OCI-LY3 (cell line): Measurements from ENCODE around the gene DUSP14.

Experiments used
- EZH2phosphoT487 ChIP-seq: fragments of 200-600 bp; shearing (Covaris generic); IDR thresholded peaks from 2 replicates; pipeline ENCODE4 v1.6.1; 2018; ENCODE audit warnings: antibody characterized with exemption, mixed run types, low read depth
- TF ChIP-seq, protein P1 (sequence below): fragments of 200-600, 300-600 bp; sonication (generic); IDR thresholded peaks from 2 replicates; pipeline ENCODE4 v1.5.1; 2014; ENCODE audit warnings: antibody characterized with exemption, low read length, low read depth

DNA sequence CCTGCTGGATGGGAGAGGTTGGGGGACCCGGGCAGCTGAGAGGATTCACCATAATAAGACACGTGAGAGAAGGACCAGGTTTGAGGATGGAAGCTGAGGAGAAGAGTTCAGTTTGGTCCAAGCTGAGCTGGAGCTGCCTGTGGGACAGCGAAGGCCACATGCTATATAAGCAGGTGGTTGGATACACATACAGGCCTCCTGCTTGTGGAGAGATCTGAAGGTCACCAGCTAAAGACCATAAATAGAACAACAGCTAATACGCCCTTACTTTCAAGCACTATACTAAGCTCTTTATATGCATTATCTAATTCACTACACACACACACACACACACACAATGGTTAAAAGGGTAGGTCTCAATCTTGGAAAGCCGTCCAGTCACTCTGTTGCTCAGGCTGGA lies 32.1 kb downstream of the DUSP14 start:
- TF ChIP-seq, protein P1, sequence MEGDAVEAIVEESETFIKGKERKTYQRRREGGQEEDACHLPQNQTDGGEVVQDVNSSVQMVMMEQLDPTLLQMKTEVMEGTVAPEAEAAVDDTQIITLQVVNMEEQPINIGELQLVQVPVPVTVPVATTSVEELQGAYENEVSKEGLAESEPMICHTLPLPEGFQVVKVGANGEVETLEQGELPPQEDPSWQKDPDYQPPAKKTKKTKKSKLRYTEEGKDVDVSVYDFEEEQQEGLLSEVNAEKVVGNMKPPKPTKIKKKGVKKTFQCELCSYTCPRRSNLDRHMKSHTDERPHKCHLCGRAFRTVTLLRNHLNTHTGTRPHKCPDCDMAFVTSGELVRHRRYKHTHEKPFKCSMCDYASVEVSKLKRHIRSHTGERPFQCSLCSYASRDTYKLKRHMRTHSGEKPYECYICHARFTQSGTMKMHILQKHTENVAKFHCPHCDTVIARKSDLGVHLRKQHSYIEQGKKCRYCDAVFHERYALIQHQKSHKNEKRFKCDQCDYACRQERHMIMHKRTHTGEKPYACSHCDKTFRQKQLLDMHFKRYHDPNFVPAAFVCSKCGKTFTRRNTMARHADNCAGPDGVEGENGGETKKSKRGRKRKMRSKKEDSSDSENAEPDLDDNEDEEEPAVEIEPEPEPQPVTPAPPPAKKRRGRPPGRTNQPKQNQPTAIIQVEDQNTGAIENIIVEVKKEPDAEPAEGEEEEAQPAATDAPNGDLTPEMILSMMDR: no peak
- TF ChIP-seq EZH2phosphoT487: no peak
